ENCODE measurements around the gene ZNF750.

Gene ZNF750

DNA sequence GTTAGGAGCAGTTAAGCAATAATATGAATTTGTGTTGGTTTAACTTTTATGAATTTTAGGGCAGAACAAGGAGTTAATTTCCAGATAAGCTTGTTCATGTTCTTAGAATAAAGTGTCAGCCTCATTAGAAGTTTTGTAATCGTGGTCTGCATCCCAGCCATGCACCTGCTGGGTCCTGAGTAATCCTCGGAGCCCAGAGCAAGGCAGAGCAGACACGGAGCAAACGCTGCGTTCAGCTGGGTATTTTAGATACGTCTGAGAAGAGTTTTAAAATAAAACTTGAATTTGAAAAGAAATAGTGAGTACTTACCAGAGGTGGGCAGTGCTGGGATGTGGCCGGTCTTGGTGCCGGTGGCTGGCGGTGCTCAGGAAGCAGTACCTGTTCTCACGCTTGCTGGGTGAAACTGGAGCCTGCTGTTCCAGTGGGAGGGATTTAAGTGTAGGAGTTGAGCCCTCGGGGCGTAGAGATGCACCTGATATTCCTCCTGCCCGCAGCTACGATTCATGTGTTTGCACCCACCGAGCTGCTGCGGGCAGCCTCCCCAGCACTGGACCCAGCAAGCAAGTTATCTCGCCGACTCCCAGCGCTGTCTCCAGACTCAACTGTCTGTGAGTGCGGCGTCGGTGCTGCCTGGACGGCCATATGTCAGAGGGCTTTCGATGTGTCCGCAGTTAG is at the start of gene ZNF750:
ZNF750 (minus strand) TSS at position 406 of the 676 bp plus-strand sequence. CDS start 7,568 bp downstream, outside the sequence.
- TF ChIP-seq GATA3 (IDR thresholded peaks at IDR 0.05; ENCODE audit: low read depth, low read length), result no peak
- no peak for TF ChIP-seq GATA2 (IDR thresholded peaks at IDR 0.05; ENCODE audit: low read depth, low read length)

DNA sequence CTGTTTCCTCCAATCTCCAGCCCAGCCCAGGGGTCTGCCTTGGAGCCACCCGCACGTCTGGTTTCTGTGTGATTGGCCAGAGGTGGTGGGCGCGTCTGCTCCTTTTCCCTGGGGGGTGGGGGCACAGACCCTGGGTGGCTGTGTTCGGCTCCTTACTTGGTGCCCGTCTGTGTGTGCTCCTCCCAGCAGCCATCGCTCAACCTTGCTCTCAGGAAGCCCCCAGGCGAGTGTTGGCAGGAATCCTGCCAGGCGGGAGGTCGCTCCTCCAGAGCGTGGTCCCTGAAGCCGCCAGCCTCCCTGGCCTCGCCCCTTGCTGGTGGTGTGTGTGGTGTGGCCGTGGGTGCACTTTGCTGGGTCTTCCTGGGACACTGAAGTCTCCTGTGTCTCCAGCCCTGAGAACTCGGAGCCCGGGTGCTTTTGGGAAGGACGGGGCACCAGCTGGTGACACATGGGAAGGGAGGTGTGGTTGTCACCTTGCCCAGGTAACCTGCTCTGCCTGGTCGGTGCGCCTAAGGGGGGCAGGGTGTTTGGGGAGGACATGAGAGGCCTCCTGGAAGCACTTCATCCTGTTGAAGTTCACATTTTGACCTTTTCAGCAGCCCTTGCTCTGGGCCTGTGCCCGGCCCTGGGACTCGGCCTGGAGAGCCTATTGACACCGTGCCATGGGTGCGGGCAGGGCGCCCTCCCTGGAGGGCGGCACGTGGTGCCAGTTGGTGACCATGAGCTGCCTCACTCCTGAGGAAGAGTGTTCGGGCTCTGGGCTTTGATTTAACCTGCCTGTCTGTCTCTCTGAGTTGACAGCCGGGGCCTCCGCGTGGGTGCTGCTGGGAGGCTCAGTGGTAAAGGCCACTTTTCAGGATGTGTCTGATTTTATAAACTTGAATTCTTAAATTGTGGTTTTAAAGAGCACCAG is 49.0 kb upstream of the ZNF750 start:
- TF ChIP-seq GATA3 (IDR thresholded peaks at IDR 0.05; ENCODE audit: low read depth, low read length) (no peak), GATA2 (IDR thresholded peaks at IDR 0.05; ENCODE audit: low read depth, low read length) (no peak)

DNA sequence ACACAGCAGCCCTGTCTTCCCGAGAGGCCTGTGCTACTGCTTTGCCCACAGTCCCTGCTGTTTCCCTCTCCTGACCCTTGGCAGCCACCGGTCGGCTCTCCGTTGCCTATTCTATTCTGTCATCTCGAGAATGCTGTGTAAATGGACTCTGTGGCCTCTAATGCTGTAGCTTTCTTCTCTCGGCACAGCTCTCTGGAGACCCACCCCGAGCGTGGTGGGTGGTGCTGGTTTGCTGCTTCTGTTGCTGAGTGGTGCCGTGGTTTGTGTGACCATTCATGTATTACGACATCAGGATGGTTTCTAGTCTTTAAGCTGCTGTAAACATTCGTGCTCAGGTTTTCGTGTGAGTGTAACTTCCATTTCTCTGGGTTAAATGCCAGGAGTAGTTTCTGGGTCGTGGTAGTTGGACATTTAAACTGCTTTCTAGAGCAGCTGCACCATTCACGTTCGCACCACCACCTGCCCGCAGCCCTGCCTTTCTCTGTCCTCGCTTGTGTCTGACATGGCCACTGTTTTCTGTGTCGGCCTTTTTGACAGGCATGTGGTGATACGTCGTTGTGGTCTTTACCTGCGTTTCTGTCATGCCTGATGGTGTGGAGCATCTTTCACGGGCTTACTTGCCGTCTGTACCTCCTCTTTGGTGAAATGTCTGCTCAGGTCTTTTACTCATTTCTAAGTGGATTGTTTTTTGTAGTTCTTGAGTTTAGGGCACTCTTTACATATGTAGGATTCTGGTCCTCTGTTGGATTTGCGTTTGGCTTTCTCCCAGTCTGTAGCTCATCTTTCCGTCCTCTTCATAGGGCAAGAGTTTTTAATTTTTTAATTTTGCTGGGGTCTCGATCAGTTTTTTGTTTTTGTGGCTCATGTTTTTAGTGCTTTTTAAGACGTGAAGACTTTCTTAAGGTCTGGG is 47.7 kb upstream of the ZNF750 start:
- TF ChIP-seq GATA2 (IDR thresholded peaks at IDR 0.05; ENCODE audit: low read depth, low read length) (no peak), GATA3 (IDR thresholded peaks at IDR 0.05; ENCODE audit: low read depth, low read length) (no peak)

DNA sequence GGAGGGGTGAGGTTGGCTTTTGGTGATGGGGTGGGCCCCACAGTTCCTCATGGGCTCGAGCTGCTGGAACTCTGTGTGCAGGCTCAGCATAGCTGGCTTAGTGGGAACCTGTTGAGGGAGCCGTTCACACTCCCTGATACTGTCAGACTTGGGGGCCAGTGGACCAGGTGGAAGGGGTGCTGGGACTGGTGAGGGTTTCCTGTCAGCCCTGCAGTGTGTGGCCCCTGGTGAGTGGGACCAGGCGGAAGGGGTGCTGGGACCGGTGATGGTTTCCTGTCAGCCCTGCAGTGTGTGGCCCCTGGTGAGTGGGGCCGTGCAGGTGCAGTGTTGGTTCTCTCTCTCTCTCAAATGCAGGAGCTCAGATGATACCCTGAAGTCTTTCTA is 45.1 kb upstream of the ZNF750 start:
- TF ChIP-seq GATA3 (IDR thresholded peaks at IDR 0.05; ENCODE audit: low read depth, low read length), result no peak
- no peak for TF ChIP-seq GATA2 (IDR thresholded peaks at IDR 0.05; ENCODE audit: low read depth, low read length)

DNA sequence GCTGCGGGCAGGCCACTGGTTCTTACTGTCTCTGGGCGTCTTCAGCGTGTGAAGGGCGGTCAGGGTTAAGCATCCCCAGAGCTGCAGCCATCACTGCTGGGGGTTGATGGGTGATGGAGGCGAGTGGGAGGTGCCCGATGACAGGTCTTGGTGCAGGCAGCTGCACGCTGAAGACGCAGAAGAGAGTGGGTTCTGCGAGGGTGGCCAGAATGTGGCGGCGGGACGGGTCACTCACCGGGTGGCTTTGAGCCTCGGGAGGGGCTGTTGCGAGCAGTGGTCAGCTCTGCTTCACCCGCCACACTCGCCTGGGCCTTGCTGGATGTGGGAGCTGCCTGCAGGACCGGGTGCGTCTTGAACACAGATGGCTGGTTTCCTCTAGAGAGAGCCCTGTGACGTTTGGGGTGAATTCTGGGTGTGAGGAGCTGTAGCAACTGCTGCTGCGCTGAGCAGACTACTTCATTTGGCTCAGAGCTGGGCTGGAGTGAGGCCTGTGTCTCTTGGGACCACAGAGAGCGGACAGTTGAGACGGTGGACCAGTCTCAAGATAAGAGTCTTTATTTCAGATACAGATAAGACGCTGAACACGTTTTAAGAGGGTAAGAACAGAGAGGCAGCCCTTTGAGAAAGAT is 44.6 kb upstream of the ZNF750 start:
- no peak for TF ChIP-seq GATA2 (IDR thresholded peaks at IDR 0.05; ENCODE audit: low read depth, low read length)
- TF ChIP-seq GATA3 (IDR thresholded peaks at IDR 0.05; ENCODE audit: low read depth, low read length), result no peak

DNA sequence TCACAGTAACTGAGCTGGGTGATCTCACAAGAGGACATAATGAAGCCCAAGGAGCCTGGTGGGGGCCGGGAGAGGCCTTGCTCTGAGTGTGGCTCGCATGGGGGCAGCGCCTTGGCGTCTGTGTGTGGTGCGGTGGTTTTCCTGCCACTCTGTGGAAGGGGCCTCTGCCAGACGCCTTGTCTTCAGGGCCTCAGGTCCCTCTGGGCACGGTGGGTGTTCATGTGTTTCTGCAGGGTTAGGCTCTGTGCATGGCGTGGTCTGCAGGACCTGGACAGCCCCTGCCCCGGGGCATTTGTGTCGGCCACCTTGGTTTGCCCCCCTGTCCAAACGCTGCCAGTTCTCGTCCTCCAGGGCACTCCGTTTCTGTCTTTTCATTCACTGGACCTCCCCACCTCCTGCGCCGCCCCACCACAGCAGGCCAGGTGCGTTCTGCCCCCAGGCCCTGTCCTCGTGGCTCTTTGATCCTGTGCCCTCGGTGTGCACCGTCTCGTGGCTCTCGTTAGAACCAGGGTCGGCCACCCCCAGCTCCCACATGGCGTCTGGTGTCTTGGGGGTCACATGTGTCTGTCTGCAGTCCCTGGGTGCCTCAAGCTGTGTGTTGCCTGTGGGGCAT is 43.7 kb upstream of the ZNF750 start:
- TF ChIP-seq GATA3 (IDR thresholded peaks at IDR 0.05; ENCODE audit: low read depth, low read length) (no peak), GATA2 (IDR thresholded peaks at IDR 0.05; ENCODE audit: low read depth, low read length) (no peak)

DNA sequence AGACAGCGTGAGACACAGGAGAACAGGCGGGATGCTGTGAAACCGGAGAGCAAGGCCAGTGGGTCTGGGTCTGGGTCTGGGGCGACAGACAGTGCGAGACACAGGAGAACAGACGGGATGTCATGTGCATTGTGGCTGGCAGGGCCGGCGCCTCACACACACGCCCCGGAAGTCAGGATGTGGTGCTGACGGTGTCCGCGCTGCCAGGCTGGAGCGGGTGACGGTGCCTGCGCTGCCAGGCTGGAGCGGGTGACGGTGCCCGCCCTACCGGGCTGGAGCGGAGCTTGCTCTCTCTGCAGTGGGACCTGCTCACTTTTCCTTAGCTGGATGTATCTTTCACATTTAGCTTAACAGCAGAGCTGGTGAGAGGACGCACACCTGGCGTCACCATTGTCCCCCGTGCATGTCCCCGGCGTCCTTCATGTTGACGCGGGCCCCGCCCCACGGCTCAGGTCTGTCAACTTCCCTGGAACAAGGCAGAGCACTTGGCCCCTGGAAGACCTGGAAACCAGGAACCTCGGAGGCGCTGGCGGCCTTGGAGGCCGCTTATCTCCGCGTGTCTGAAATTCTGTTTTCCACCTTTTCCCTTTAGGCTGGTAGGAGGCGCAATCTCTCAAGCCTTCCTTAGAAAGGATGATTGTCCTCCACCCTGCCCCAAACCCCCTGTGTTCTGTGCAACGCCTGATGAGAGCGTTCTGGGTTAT is 43.0 kb upstream of the ZNF750 start:
- TF ChIP-seq GATA3 (IDR thresholded peaks at IDR 0.05; ENCODE audit: low read depth, low read length) (no peak), GATA2 (IDR thresholded peaks at IDR 0.05; ENCODE audit: low read depth, low read length) (no peak)

DNA sequence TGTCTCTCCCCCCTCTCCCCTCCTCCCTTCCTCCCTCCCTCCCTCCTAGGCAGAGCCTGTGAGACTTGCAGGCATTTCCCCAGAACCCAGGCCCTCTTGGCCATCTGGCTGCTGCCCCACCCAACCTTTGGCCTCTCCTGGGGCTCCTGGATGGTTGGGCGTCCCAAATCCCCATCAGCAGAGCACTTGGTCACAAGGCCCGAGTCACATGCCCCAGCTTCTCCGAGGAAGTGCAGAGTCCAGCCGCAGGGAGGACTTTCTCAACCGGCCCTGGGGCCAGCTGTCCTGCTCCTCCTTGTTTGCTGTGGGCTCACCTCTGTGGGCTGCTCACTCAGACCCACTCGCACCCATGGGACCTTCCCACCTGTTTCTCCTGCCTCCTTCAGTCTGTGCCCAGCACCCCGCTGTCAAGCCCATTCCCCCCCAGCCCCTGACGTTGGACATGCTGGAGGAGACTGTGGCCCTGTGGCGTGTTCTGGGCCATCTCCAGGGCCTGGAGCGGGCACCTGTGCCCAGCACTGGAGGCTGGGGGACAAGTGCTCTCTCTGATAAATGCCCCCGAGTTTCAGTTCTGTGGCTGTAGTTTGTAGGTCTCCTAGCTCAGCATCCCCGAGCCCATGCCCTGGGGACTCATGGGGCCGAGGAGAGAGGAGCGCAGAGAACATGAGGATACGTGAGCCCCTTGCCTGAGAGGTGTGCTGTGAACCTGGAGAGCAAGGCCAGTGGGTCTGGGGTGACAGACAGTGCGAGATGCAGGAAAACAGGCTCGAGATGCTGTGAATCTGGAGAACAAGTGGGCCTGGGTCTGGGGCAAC is 42.3 kb upstream of the ZNF750 start:
- TF ChIP-seq GATA3 (IDR thresholded peaks at IDR 0.05; ENCODE audit: low read depth, low read length) (no peak), GATA2 (IDR thresholded peaks at IDR 0.05; ENCODE audit: low read depth, low read length) (no peak)

DNA sequence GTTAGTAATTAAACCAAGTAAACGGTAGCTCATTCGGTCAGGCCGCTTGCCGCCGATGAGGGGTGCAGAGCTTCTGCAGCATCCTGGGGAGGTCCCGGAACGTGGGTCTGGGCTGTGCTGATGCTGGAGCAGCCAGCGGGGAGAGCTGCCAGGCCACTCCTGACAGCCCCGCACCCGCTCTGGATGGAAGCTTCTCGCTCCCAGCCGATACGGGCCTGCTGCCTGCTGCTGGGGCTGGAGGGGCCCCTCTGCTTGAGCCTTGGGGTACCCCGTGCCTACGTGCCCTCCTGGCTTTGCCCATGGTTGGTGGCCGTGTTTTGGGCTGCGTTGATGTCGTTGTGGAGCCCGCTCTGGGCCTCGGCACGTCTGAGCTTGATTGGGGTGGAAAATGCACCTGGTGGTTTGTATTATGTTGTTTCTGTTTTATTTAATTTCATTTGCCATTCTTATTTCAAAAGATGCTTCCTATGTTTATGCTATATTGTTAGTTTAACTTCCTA is 41.6 kb upstream of the ZNF750 start:
- TF ChIP-seq GATA3 (IDR thresholded peaks at IDR 0.05; ENCODE audit: low read depth, low read length) (no peak), GATA2 (IDR thresholded peaks at IDR 0.05; ENCODE audit: low read depth, low read length) (no peak)

DNA sequence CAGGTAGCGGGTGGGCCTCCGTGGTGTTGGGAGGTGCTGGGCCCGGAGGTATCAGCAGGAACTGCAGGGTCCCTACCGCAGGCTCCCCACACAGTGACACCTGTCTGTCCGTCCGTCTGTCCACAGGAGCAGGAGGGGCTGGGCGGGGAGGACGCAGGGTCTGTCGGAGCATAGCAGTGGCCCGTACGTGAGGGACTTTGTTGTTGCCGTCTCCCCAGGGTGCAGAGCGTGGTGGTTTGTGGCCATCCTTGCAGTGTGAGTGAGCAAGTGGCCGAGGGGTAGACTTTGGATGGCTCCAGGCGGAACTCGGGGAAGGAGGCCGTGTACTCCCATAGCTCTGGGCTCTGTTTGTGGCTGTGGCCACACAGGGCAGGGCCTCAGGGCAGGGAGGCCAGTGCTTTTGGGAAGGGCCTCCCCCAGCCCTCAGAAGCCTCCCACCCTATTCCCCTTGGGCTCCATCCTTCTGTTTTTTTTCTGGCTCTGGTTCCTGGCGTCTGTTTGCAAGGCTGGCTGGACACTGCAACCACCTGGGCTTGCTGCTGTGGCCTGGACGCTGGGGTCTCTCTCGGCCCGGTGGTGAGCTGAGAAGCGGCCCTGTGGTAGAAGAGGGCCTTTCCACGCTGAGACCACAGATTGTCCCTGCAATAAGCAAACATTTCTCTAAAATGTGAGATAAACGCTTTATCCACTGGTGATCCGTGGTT is 41.0 kb upstream of the ZNF750 start:
- TF ChIP-seq GATA2 (IDR thresholded peaks at IDR 0.05; ENCODE audit: low read depth, low read length) (no peak), GATA3 (IDR thresholded peaks at IDR 0.05; ENCODE audit: low read depth, low read length) (no peak)

DNA sequence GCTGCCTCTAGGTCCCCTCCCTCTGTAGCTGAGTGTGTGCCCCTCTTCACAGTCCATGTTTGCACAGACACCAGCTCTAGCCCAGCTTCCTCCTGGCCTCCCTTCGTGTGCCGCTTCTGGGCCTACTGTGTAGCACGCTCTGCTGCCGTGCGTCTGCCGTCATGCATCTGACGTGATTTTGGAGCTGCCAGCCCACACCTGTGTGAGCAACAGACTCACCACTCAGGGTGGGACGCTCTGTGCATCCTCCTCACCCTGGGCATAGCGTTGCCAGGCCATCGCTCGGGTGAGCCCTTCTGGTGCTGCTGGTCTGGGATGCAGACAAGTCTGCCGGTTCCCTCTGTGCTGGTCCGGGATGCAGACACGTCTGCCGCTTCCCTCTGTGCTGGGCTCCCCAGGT is 39.4 kb upstream of the ZNF750 start:
- no peak for TF ChIP-seq GATA3 (IDR thresholded peaks at IDR 0.05; ENCODE audit: low read depth, low read length)
- no peak for TF ChIP-seq GATA2 (IDR thresholded peaks at IDR 0.05; ENCODE audit: low read depth, low read length)

Data from SH-SY5Y (cell line).